HepG2 (cell line): Measurements from ENCODE around the gene ETV1. TPM values are rescaled to one million over a fixed set of nuclear protein-coding genes. Genes with fewer than 3 reads are reported as not detected.

Experiments
- ATAC-seq: fragments of 200-7000 bp; cut with Tn5 transposase; 3 replicates; pipeline ENCODE4 v1.9.1; 2020; ENCODE audit warnings: mild to moderate bottlenecking, moderate library complexity
- BruUV-seq: library from RNA; stranded (reverse); fragments of 400-500 nt; replicated peaks from 2 replicates; lab custom pipeline; 2021; lab: Mats Ljungman, UMichigan
- CTCF ChIA-PET: fragments of 300-600 bp; formaldehyde crosslinking; extraction: SDS; loops from one replicate; lab custom pipeline; 2021; ENCODE audit warnings: low total read pairs, inconsistent platforms, low intra/inter-chr PET ratio; lab: Yijun Ruan, JAX
- POLR2A ChIA-PET: fragments of 350-600 bp; sonication (Branson Sonifier 250); formaldehyde crosslinking; loops from one replicate; lab custom pipeline; 2020; ENCODE audit warnings: antibody characterized with exemption, inconsistent platforms; lab: Yijun Ruan, JAX
- DNase-seq: peaks from one replicate; pipeline ENCODE4 v3.0.0-alpha.2; 2015; ENCODE audit warnings: low spot score
- FAIRE-seq: peaks from 3 replicates; lab custom pipeline; 2011; peaks lifted over from hg19 to GRCh38; lab: Jason Lieb, UNC
- H2AFZ ChIP-seq: one replicate; pipeline ENCODE4 v1.6.1; 2011; ENCODE audit warnings: low read length, inconsistent platforms
- H3K27ac ChIP-seq: fragments of 300-600 bp; 3 replicates; pipeline ENCODE4 v1.8.0; 2011; ENCODE audit warnings: mixed run types, mild to moderate bottlenecking, mixed read lengths, low read length, inconsistent platforms; ENCODE audit not compliant: insufficient read depth; ENCODE audit errors: extremely low read length
- H3K27me3 ChIP-seq, 2 experiments: fragments of 200-600 bp in 1 of 2; 2 replicates in 1 of 2; 3 replicates in 1 of 2; pipeline versions ENCODE4 v1.6.0 to v1.8.0; 2011; ENCODE audit warnings: low read length in 2 of 2, mild to moderate bottlenecking in 2 of 2, moderate library complexity in 2 of 2, inconsistent platforms in 1 of 2; ENCODE audit not compliant: insufficient read depth in 2 of 2, control insufficient read depth in 1 of 2
- H3K36me3 ChIP-seq, 2 experiments: fragments of 200-600 bp in 1 of 2; replicated peaks in 1 of 2; 2 replicates in 1 of 2; 3 replicates in 1 of 2; pipeline versions ENCODE4 v1.5.1 to v1.8.0; 2011; ENCODE audit warnings: low read length in 2 of 2, inconsistent platforms in 1 of 2; ENCODE audit not compliant: insufficient read depth in 2 of 2, control insufficient read depth in 1 of 2
- H3K4me1 ChIP-seq: 2 replicates; pipeline ENCODE4 v1.5.1; 2012; ENCODE audit warnings: low read length, inconsistent platforms; ENCODE audit not compliant: insufficient read depth
- H3K4me2 ChIP-seq: 2 replicates; pipeline ENCODE4 v1.6.0; 2011; ENCODE audit warnings: low read depth, low read length, inconsistent platforms
- H3K4me3 ChIP-seq, 3 experiments: fragments of 200-600 bp in 1 of 3; sonication (generic), shearing (Covaris generic) in 1 of 3; replicated peaks in 1 of 3; 2 replicates each; pipeline ENCODE4 v1.5.1; 2011 to 2016; ENCODE audit warnings: low read length in 3 of 3, inconsistent platforms in 2 of 3, low read depth in 2 of 3, mild to moderate bottlenecking in 2 of 3, control low read depth in 1 of 3, mixed read lengths in 1 of 3; ENCODE audit not compliant: insufficient read depth in 1 of 3
- H3K79me2 ChIP-seq: one replicate; pipeline ENCODE4 v1.6.1; 2011; ENCODE audit warnings: low read length, inconsistent platforms; ENCODE audit not compliant: insufficient read depth
- H3K9ac ChIP-seq: 2 replicates; pipeline ENCODE4 v1.6.0; 2011; ENCODE audit warnings: mild to moderate bottlenecking, low read depth, low read length, inconsistent platforms; ENCODE audit not compliant: insufficient read depth
- H3K9me3 ChIP-seq: 2 replicates; pipeline ENCODE4 v1.5.1; 2012; ENCODE audit warnings: mild to moderate bottlenecking, low read length
- H4K20me1 ChIP-seq: 2 replicates; pipeline ENCODE4 v1.6.0; 2011; ENCODE audit warnings: inconsistent platforms, mild to moderate bottlenecking, low read length, moderate library complexity; ENCODE audit not compliant: insufficient read depth
- BRF2 ChIP-seq: sonication (generic); formaldehyde crosslinking; IDR thresholded peaks from 2 replicates; pipeline ENCODE4 v1.8.1; 2022; ENCODE audit warnings: mild to moderate bottlenecking, missing genetic modification reagents
- FOXO1 ChIP-seq: sonication (generic); formaldehyde crosslinking; IDR thresholded peaks from 2 replicates; pipeline ENCODE4 v1.4.0; 2020; ENCODE audit warnings: missing genetic modification reagents
- NR2F6 ChIP-seq, 2 experiments: IDR thresholded peaks; 2 replicates each; pipeline ENCODE4 v1.6.1; 2016; ENCODE audit warnings: antibody characterized with exemption in 1 of 2, mild to moderate bottlenecking in 1 of 2
- PHF21A ChIP-seq: sonication (generic); formaldehyde crosslinking; IDR thresholded peaks from 2 replicates; pipeline ENCODE4 v1.5.0; 2020; ENCODE audit warnings: mild to moderate bottlenecking, missing genetic modification reagents
- RBM39 ChIP-seq: fragments of 200-400 bp; formaldehyde crosslinking; IDR thresholded peaks from one replicate; pipeline ENCODE4 v1.6.1; 2018; ENCODE audit warnings: antibody characterized with exemption, mild to moderate bottlenecking, low read depth, low read length; ENCODE audit not compliant: poor library complexity, severe bottlenecking
- RFX5 ChIP-seq: IDR thresholded peaks from 2 replicates; pipeline ENCODE4 v1.6.1; 2011; ENCODE audit warnings: low read depth, low read length, improper control_type of control experiment
- SP1 ChIP-seq, 2 experiments: fragments of 450-650 bp in 1 of 2; sonication (generic) in 1 of 2; formaldehyde crosslinking in 1 of 2; IDR thresholded peaks; 2 replicates each; pipeline versions ENCODE4 v1.4.0 to v1.6.1; 2016 to 2020; ENCODE audit warnings: missing genetic modification reagents in 1 of 2
- TFDP1 ChIP-seq: IDR thresholded peaks from 2 replicates; pipeline ENCODE4 v1.6.1; 2016; ENCODE audit warnings: missing compliant biosample characterization, missing genetic modification reagents, borderline replicate concordance
- ZNF589 ChIP-seq: sonication (generic); formaldehyde crosslinking; conservative IDR thresholded peaks from 2 replicates; pipeline ENCODE4 v1.8.0; 2022; ENCODE audit warnings: mild to moderate bottlenecking, moderate library complexity, missing genetic modification reagents
- ZNF619 ChIP-seq: sonication (generic); formaldehyde crosslinking; IDR thresholded peaks from 2 replicates; pipeline ENCODE4 v1.4.0; 2020; ENCODE audit warnings: mild to moderate bottlenecking, missing genetic modification reagents
- WGBS: methylation state at CpG from one replicate; pipeline ENCODE4 v1.1.6; 2017; ENCODE audit warnings: low lambda C conversion rate; 5-methylcytosine and 5-hydroxymethylcytosine counted together
- in situ Hi-C: cut with HindIII; loops from 2 replicates; pipeline ENCODE4 v1.10.0; 2017; ENCODE audit warnings: low pct_unique_long_range_greater_than_20kb; ENCODE audit not compliant: extremely low pct_ligation_motif_present
- intact Hi-C: fragments of 100-400 bp; cut with micrococcal nuclease; formaldehyde crosslinking; loops from one replicate; pipeline ENCODE4 v1.10.0; 2022; ENCODE audit not compliant: unreplicated experiment
- polyA plus RNA-seq, 8 experiments: library from polyadenylated mRNA; depleted of rRNA in 3 of 8; stranded (reverse) in 7 of 8; unstranded in 1 of 8; fragments of >200 nt; fragmentation: Illumina TruSeq in 4 of 8; extraction: Trizol in 4 of 8; gene quantifications; 2 replicates each; pipeline versions ENCODE4 v1.2.1 to v1.2.3, GENCODE V29; 2011 to 2016; ENCODE audit warnings: low read depth in 4 of 8, missing spikeins in 1 of 8, mixed read lengths in 1 of 8; ENCODE audit not compliant: insufficient read depth in 1 of 8
- total RNA-seq, 5 experiments: library from RNA; depleted of rRNA; stranded (reverse); fragments of >200 nt; fragmentation: Illumina TruSeq; extraction: Trizol; gene quantifications; 2 replicates each; pipeline ENCODE4 v1.2.3, GENCODE V29; 2016; ENCODE audit warnings: low read depth in 1 of 5
- TF ChIP-seq, protein P1 (sequence below): sonication (generic); formaldehyde crosslinking; IDR thresholded peaks from 2 replicates; pipeline ENCODE4 v1.4.0; 2020; ENCODE audit warnings: missing genetic modification reagents
- TF ChIP-seq, protein P2 (sequence below): sonication (generic); formaldehyde crosslinking; IDR thresholded peaks from 2 replicates; pipeline ENCODE4 v1.5.0; 2020; ENCODE audit warnings: mild to moderate bottlenecking, missing genetic modification reagents

Gene ETV1
- total and polyA plus RNA-seq, 2 of the 13 experiments (the other 11 are each of a cell fraction or from before 2014, with no cell fraction given), result 0.04 to 0.24 TPM

- TF ChIP-seq RFX5, result no peak
- TF ChIP-seq, protein P1, sequence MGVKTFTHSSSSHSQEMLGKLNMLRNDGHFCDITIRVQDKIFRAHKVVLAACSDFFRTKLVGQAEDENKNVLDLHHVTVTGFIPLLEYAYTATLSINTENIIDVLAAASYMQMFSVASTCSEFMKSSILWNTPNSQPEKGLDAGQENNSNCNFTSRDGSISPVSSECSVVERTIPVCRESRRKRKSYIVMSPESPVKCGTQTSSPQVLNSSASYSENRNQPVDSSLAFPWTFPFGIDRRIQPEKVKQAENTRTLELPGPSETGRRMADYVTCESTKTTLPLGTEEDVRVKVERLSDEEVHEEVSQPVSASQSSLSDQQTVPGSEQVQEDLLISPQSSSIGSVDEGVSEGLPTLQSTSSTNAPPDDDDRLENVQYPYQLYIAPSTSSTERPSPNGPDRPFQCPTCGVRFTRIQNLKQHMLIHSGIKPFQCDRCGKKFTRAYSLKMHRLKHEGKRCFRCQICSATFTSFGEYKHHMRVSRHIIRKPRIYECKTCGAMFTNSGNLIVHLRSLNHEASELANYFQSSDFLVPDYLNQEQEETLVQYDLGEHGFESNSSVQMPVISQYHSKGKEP (CRISPR knock-in tag), result no peak
- TF ChIP-seq BRF2 (CRISPR knock-in tag), result no peak
- TF ChIP-seq FOXO1 (CRISPR knock-in tag), result no peak
- no peak for TF ChIP-seq ZNF589
- TF ChIP-seq, protein P2, sequence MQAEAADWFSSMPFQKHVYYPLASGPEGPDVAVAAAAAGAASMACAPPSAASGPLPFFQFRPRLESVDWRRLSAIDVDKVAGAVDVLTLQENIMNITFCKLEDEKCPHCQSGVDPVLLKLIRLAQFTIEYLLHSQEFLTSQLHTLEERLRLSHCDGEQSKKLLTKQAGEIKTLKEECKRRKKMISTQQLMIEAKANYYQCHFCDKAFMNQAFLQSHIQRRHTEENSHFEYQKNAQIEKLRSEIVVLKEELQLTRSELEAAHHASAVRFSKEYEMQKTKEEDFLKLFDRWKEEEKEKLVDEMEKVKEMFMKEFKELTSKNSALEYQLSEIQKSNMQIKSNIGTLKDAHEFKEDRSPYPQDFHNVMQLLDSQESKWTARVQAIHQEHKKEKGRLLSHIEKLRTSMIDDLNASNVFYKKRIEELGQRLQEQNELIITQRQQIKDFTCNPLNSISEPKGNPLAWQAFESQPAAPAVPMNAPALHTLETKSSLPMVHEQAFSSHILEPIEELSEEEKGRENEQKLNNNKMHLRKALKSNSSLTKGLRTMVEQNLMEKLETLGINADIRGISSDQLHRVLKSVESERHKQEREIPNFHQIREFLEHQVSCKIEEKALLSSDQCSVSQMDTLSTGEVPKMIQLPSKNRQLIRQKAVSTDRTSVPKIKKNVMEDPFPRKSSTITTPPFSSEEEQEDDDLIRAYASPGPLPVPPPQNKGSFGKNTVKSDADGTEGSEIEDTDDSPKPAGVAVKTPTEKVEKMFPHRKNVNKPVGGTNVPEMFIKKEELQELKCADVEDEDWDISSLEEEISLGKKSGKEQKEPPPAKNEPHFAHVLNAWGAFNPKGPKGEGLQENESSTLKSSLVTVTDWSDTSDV (CRISPR knock-in tag), result no peak
- TF ChIP-seq SP1 (IDR thresholded peaks at IDR 0.05), result no peak
- no peak for TF ChIP-seq SP1 (CRISPR knock-in tag; IDR thresholded peaks at IDR 0.05)
- TF ChIP-seq RBM39, result no peak
- no peak for TF ChIP-seq TFDP1 (CRISPR knock-in tag)
- TF ChIP-seq ZNF619, result no peak
- no peak for TF ChIP-seq NR2F6 (IDR thresholded peaks at IDR 0.05)
- no peak for TF ChIP-seq NR2F6 (CRISPR knock-in tag; IDR thresholded peaks at IDR 0.05)
- no peak for TF ChIP-seq PHF21A (CRISPR knock-in tag)
- Histone ChIP-seq H2AFZ (no peak overlapping the region), H3K36me3 (no peaks in the 10 kb centered on the region), H3K4me3 (no peak overlapping the region), H3K27me3 (no peaks in the 10 kb centered on the region), H3K27ac (no peak overlapping the region), H3K79me2 (no peaks in the 10 kb centered on the region), H3K9me3 (peaks cover 92% of the 10 kb centered on the region), H4K20me1 (no peaks in the 10 kb centered on the region), H3K9ac (no peak overlapping the region), H3K4me2 (no peak overlapping the region), H3K4me1 (no peaks in the 10 kb centered on the region)
- no peak for FAIRE-seq
- POLR2A ChIA-PET, result no interaction called here
- in situ Hi-C loops, result no loop called here
- DNase-seq, result no peak
- intact Hi-C loops, result no loop called here
- 17% methylated on average over 2 of the region's 2 CpGs for WGBS
- ATAC-seq, result no peak
- no TSS peak for BruUV-seq
- CTCF ChIA-PET, result no interaction called here
Observed at GRCh38 chr7:13879994-13880686, 109.3 kb downstream of the ETV1 start.
